HG02759 (cell line): ENCODE data around the gene TRIM74.
"Not testable (repeated sequence)": the region's sequence is repeated elsewhere in the genome, so short reads cannot be mapped to it uniquely, and the experiment has no call there.

Experiments used
- ATAC-seq: cut with Tn5 transposase; IDR thresholded peaks from one replicate; pipeline ENCODE4 v1.9.1; 2021; ENCODE audit warnings: mild to moderate bottlenecking, moderate library complexity; ENCODE audit not compliant: unreplicated experiment

The TRIM74 gene

GRCh38 chr7:72913750-72914149, 55.5 kb downstream of the TRIM74 start:
- ATAC-seq: not testable (repeated sequence)

- not testable (repeated sequence) for ATAC-seq
Measured at GRCh38 chr7:72911395-72911794, 57.9 kb downstream of the TRIM74 start.
